MCF 10A (cell line): Measurements from ENCODE around the gene CAPG. TPM values are rescaled to one million over a fixed set of nuclear protein-coding genes. Genes with fewer than 3 reads are reported as not detected.

Source experiments
- BruUV-seq: library from RNA; stranded (reverse); fragments of 400-500 nt; replicated peaks from 2 replicates; lab custom pipeline; 2021; lab: Mats Ljungman, UMichigan
- CTCF ChIA-PET: fragments of 300-600 bp; sonication (Branson Sonifier 250); formaldehyde crosslinking; extraction: SDS; loops from one replicate; lab custom pipeline; 2021; ENCODE audit warnings: antibody characterized with exemption, inconsistent platforms; lab: Yijun Ruan, JAX
- POLR2A ChIA-PET: fragments of 300-600, 350-650 bp; sonication (Branson Sonifier 250); formaldehyde crosslinking; extraction: SDS; loops from one replicate; lab custom pipeline; 2020; ENCODE audit warnings: antibody characterized with exemption, inconsistent platforms; lab: Yijun Ruan, JAX
- DNase-seq: peaks from one replicate; pipeline ENCODE4 v3.0.0-alpha.2; 2018; ENCODE audit not compliant: unreplicated experiment
- H3K27ac Mint-ChIP-seq: one replicate; pipeline ENCODE4 v1.8.0; 2022; ENCODE audit warnings: mild to moderate bottlenecking, low read depth, mixed read lengths; ENCODE audit not compliant: unreplicated experiment
- H3K27me3 Mint-ChIP-seq: one replicate; pipeline ENCODE4 v1.8.0; 2022; ENCODE audit warnings: mixed read lengths; ENCODE audit not compliant: insufficient read depth, unreplicated experiment
- H3K36me3 Mint-ChIP-seq: one replicate; pipeline ENCODE4 v1.8.0; 2022; ENCODE audit warnings: mild to moderate bottlenecking, moderate library complexity, mixed read lengths; ENCODE audit not compliant: insufficient read depth, unreplicated experiment
- H3K4me1 Mint-ChIP-seq: one replicate; pipeline ENCODE4 v1.8.0; 2022; ENCODE audit warnings: mixed read lengths; ENCODE audit not compliant: insufficient read depth, unreplicated experiment
- H3K4me3 Mint-ChIP-seq: one replicate; pipeline ENCODE4 v1.8.0; 2022; ENCODE audit warnings: mild to moderate bottlenecking, moderate library complexity, mixed read lengths; ENCODE audit not compliant: unreplicated experiment
- H3K9me3 Mint-ChIP-seq: one replicate; pipeline ENCODE4 v1.8.0; 2022; ENCODE audit warnings: mixed read lengths; ENCODE audit not compliant: unreplicated experiment
- CTCF ChIP-seq: fragments of 200-600 bp; IDR thresholded peaks from one replicate; pipeline ENCODE4 v1.8.0; 2022; ENCODE audit warnings: antibody characterized with exemption, mild to moderate bottlenecking; ENCODE audit not compliant: unreplicated experiment
- intact Hi-C: fragments of 100-400 bp; cut with micrococcal nuclease; formaldehyde crosslinking; loops from 2 replicates; pipeline ENCODE4 v1.14.1; 2022
- total RNA-seq: library from RNA; stranded (reverse); gene quantifications from 2 replicates; pipeline ENCODE4 v1.2.3, GENCODE V29; 2022

Gene CAPG
- total RNA-seq, 1 experiment from 2014 or later, result 188 TPM

GRCh38 chr2:85419009-85419675 lies 9.0 kb upstream of the CAPG start:
- H3K9me3 Mint-ChIP-seq, result no peaks in the 10 kb centered on the region
- TF ChIP-seq CTCF, result no peak
- BruUV-seq, result TSS peak; percentile 83
- peaks cover 39% of the 10 kb centered on the region for H3K4me1 Mint-ChIP-seq
- CTCF ChIA-PET, result interaction anchor here (0.6 to 12.3 kb wide), 21 partner anchors 9 to 1566 kb away, joined by 3 to 293 read pairs (median 4); partner anchors contain the start of genes CAPG, GGCX, MAT2A and RNF181
- no peaks in the 10 kb centered on the region for H3K36me3 Mint-ChIP-seq
- H3K4me3 Mint-ChIP-seq, result peak overlapping the region; percentile 94
- POLR2A ChIA-PET, result interaction anchor here (0.6 to 4.9 kb wide), 20 partner anchors 9 to 176 kb away, joined by 3 to 153 read pairs (median 5); partner anchors contain the start of genes ELMOD3, GGCX, MAT2A and RETSAT
- no peak for DNase-seq
- intact Hi-C loops, result no loop called here
- peak overlapping the region; percentile 96 for H3K27ac Mint-ChIP-seq
- H3K27me3 Mint-ChIP-seq, result no peaks in the 10 kb centered on the region

- Mint-ChIP-seq H3K27ac (peak within 1 kb of the TSS; percentile 96), H3K27me3 (no peaks in the 10 kb centered on the region), H3K36me3 (no peaks in the 10 kb centered on the region), H3K4me1 (peaks cover 39% of the 10 kb centered on the region), H3K4me3 (peak within 1 kb of the TSS; percentile 94), H3K9me3 (no peaks in the 10 kb centered on the region)
- DNase-seq, result peak; percentile 79
- ChIA-PET POLR2A (interaction anchor here (0.8 to 4.9 kb wide), 13 partner anchors 10 to 177 kb away, joined by 3 to 153 read pairs (median 5); partner anchors contain the start of genes ELMOD3, GGCX, MAT2A and RETSAT), CTCF (interaction anchor here (0.9 to 12.3 kb wide), 7 partner anchors 10 to 178 kb away, joined by 3 to 293 read pairs (median 9); partner anchors contain the start of genes MAT2A and RNF181)
- TF ChIP-seq CTCF, result no peak
- intact Hi-C loops, result no loop called here
- no TSS peak for BruUV-seq
Measured at GRCh38 chr2:85418132-85419008, 8.2 kb upstream of the CAPG start, which contains the start of gene SH2D6. Gene SH2D6 (plus strand): TSS chr2:85418714. CDS start chr2:85429466, 10,752 bp downstream.

GRCh38 chr2:85415980-85416650 lies 5.9 kb upstream of the CAPG start:
- Mint-ChIP-seq H3K36me3 (peaks cover 4% of the 10 kb centered on the region), H3K9me3 (no peaks in the 10 kb centered on the region), H3K4me1 (peaks cover 39% of the 10 kb centered on the region), H3K27ac (no peak overlapping the region), H3K4me3 (no peak overlapping the region), H3K27me3 (no peaks in the 10 kb centered on the region)
- ChIA-PET CTCF (interaction anchor here (3.8 kb wide), 1 partner anchor 135 kb away, joined by 20 read pairs; no protein-coding TSS in a partner anchor), POLR2A (interaction anchor here (0.6 to 1.9 kb wide), 5 partner anchors 89 to 439 kb away, joined by 3 to 6 read pairs (median 3); partner anchors contain the start of genes RNF181 and TGOLN2)
- TF ChIP-seq CTCF, result no peak
- DNase-seq, result no peak
- intact Hi-C loops, result no loop called here
- BruUV-seq, result no TSS peak
